ENCODE results near the gene CDKAL1. TPM values are rescaled to one million over a fixed set of nuclear protein-coding genes. Genes with fewer than 3 reads are reported as not detected.

The CDKAL1 gene
- total RNA-seq, 1 donor from 2014 or later: 11.2 TPM

- no peak for DNase-seq (ENCODE audit: extremely low read depth, low read depth, low spot score)
These were observed 729.5 kb downstream of the CDKAL1 start for GRCh38 chr6:21263531-21264287.

- no peak for DNase-seq (ENCODE audit: extremely low read depth, low read depth, low spot score)
These were observed 730.2 kb downstream of the CDKAL1 start for GRCh38 chr6:21264288-21265033.

- DNase-seq (ENCODE audit: extremely low read depth, low read depth, low spot score): no peak
These were observed 730.9 kb downstream of the CDKAL1 start for GRCh38 chr6:21265034-21265729.

GRCh38 chr6:21265730-21266044 lies 731.4 kb downstream of the CDKAL1 start:
- no peak for DNase-seq (ENCODE audit: extremely low read depth, low read depth, low spot score)

- no peak for DNase-seq (ENCODE audit: extremely low read depth, low read depth, low spot score)
These were observed 736.5 kb downstream of the CDKAL1 start for GRCh38 chr6:21270636-21271201.

DNA sequence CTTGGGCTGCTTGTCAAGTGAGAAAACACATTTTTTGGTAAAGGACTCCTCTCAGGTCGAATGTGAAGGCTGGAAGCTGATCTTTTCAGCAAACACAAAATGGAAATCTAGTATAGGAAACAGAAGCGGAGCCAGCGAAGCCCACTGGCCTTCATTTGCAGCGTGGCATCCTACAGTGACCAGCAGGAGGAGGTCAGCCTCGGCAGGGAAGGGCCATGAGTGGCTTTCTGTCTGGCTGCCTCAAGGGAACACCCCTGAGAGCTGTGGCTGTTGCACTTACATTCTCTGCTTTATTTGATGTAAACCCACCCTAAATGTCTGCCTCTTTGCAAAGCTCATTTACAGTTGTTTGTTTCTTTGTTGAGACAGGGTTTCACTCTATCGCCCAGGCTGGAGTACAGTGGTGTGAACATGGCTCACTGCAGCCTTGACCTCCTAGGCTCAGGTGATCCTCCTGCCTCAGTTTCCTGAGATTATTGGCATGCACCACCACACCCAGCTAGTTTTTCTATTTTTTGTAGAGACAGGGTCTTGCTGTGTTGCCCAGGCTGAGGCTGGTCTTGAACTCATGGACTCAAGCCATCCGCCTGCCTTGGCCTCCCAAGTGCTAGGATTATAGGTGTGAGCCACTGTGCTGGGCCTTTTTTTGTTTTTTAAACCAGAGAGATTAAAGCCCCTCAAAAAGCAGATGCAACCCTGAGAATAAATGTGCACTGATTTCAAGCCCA lies 737.3 kb downstream of the CDKAL1 start:
- no peak for DNase-seq (ENCODE audit: extremely low read depth, low read depth, low spot score)

DNA sequence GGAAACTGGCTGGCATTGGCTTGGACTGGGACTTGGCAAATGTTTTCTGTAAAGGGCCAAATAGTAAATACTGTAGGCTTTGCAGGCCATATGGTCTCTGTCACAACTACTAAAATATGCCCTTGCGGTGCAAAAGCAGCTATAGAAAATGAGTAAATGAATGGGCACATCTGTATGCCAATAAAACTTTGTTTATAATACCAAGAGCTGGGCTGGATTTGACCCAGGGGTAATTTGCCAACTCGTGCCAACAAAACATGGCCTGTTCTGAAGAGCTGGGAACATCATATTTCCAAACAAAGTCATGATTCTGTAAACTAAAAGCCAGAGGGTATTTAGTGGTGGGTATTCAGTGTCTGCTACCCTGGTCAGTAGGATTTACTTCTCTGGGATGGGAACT lies 739.2 kb downstream of the CDKAL1 start:
- DNase-seq (ENCODE audit: extremely low read depth, low read depth, low spot score): no peak

- no peak for DNase-seq (ENCODE audit: extremely low read depth, low read depth, low spot score)
These were observed 740.6 kb downstream of the CDKAL1 start for GRCh38 chr6:21274851-21275250.

GRCh38 chr6:21277601-21278374 lies 743.5 kb downstream of the CDKAL1 start:
- no peak for DNase-seq (ENCODE audit: extremely low read depth, low read depth, low spot score)

- no peak for DNase-seq (ENCODE audit: extremely low read depth, low read depth, low spot score)
These were observed 744.1 kb downstream of the CDKAL1 start for GRCh38 chr6:21278375-21278745.

DNA sequence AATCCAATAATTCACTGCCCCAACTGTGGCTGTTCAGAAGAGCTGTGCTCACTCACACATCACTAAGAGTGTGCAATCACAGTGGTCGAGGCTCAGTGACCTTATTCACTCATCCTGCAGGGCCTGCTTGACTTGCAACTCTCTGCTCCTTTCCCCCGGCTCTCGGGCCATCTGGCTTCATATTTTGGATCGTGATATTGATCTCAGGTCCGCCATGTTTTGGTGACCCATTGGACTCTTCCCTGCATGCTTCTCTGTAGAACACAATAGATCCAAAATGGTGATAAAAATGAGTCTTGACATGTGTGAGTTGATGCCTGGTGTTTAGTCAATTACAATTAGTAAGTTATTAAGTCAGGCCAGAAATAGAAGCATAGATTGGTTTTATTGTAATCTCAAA lies 745.4 kb downstream of the CDKAL1 start:
- no peak for DNase-seq (ENCODE audit: extremely low read depth, low read depth, low spot score)

DNA sequence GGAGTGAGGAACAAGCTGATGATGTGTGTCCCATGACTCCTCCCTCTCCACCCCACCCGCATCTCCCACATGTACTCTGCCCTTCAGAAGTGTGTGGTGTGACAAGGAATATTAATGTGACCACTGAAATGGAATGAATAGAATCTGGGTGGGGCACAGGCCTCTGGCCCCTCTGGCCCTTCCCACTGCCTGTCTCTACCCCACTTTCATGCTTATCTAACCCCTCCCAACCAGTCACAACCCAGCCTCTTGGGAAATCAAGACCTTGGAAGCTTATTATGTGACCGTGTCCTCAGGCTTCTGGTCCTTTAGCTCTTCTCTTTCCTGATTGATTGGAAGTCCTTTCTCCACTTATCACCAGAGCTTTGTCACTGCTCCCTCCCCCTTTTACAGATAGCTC lies 747.1 kb downstream of the CDKAL1 start:
- DNase-seq (ENCODE audit: extremely low read depth, low read depth, low spot score): no peak

Other genes with a start within 250 kb of the CDKAL1 start
- gene E2F3, start 132.6 kb upstream of the CDKAL1 start, total RNA-seq: 13.0 and 16.4 TPM in 2 replicates

All from glomerular endothelial cell (primary cell).